GM13976 (cell line): Measurements from ENCODE around the gene ARAP1.

ENCODE experiments used
- DNase-seq: peaks from one replicate; pipeline ENCODE4 v3.0.0; 2012; ENCODE audit warnings: low spot score
- CTCF ChIP-seq: IDR thresholded peaks from 2 replicates; pipeline ENCODE4 v1.5.1; 2012; ENCODE audit warnings: borderline replicate concordance, mild to moderate bottlenecking; ENCODE audit not compliant: insufficient read depth; ENCODE audit errors: extremely low read depth, missing control alignments, control extremely low read depth
- in situ Hi-C: fragments of 300-500 bp; cut with MboI; formaldehyde crosslinking; loops from one replicate; pipeline ENCODE4 v1.12.0; 2022; ENCODE audit warnings: low sequenced_read_pairs, mixed read lengths, inconsistent platforms; ENCODE audit not compliant: unreplicated experiment

ARAP1 gene

GRCh38 chr11:72750556-72751115, 1.6 kb downstream of the ARAP1 start:
- in situ Hi-C loops: no loop called here
- no peak for TF ChIP-seq CTCF
- DNase-seq: no peak

- in situ Hi-C loops: no loop called here
- DNase-seq: no peak
- TF ChIP-seq CTCF: no peak
These were observed 2.1 kb downstream of the ARAP1 start for GRCh38 chr11:72750086-72750485.

- no peak for DNase-seq
- in situ Hi-C loops: no loop called here
- no peak for TF ChIP-seq CTCF
These were observed 4.8 kb downstream of the ARAP1 start for GRCh38 chr11:72747289-72747855.

- in situ Hi-C loops: no loop called here
- no peak for DNase-seq
- no peak for TF ChIP-seq CTCF
These were observed 5.4 kb downstream of the ARAP1 start for GRCh38 chr11:72746821-72747220.

- DNase-seq: no peak
- in situ Hi-C loops: no loop called here
- TF ChIP-seq CTCF: no peak
These were observed 6.2 kb downstream of the ARAP1 start for GRCh38 chr11:72745925-72746550.

- no peak for TF ChIP-seq CTCF
- DNase-seq: no peak
- in situ Hi-C loops: no loop called here
These were observed 6.7 kb downstream of the ARAP1 start for GRCh38 chr11:72745511-72745910.

- no peak for DNase-seq
- no peak for TF ChIP-seq CTCF
- in situ Hi-C loops: no loop called here
These were observed 7.7 kb downstream of the ARAP1 start for GRCh38 chr11:72744474-72744873.
